GM18873 (cell line): ENCODE measurements around the gene SALL2.
A peak's percentile ranks its signal among the peaks of the same experiment; 100 is the strongest.

ENCODE experiments used
- ATAC-seq: cut with Tn5 transposase; IDR thresholded peaks from one replicate; pipeline ENCODE4 v1.9.1; 2021; ENCODE audit warnings: mild to moderate bottlenecking, moderate library complexity, moderate number of reproducible peaks; ENCODE audit not compliant: unreplicated experiment, low FRiP score

Gene SALL2

GRCh38 chr14:21528381-21529348 lies 2.5 kb upstream of the SALL2 start:
- no peak for ATAC-seq

GRCh38 chr14:21527318-21527679 lies 1.2 kb upstream of the SALL2 start:
- ATAC-seq = no peak

GRCh38 chr14:21526672-21527317 lies 649 bp upstream of the SALL2 start:
- no peak for ATAC-seq

DNA sequence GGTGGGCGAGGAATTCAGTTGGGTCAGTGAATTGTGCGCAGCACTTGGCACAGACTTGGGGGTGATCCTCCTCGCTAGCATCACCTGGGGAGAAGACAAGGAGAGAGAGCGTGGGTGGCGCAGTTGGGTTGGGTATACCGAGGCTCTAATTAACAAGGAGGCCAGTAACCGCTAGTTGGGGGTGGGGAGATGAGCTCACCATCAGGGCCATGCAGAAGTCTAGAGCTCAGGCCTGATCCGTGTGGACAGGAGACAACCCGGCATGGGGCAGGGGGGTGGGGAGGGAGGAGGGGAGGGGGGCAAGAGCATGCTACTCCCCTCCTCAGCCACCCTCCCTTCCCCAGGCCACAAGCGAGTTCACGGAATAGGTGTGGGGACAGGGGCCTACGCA lies 580 bp downstream of the SALL2 start:
- no peak for ATAC-seq

GRCh38 chr14:21524575-21525490 lies 1.3 kb downstream of the SALL2 start:
- no peak for ATAC-seq

- ATAC-seq = no peak
These were observed 2.9 kb downstream of the SALL2 start for GRCh38 chr14:21523203-21523602.

DNA sequence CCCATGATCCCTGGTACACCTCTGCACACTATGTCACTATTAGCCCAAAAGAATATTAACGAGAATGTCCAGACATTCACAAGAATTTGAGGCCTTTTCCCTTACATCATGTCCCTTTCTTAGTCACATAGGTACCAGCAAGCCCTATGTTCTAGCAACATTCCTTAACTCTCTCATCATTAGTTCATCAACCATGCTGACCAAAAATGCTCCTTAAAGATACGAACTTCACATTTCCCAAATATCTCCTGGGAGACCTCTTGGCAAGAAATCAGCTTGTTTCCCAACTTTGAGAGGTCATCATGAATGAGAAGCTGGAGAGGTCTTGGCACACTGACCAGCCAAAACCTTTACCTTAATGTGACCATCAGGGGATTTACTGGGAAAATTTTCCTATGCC lies 4.6 kb downstream of the SALL2 start:
- no peak for ATAC-seq

DNA sequence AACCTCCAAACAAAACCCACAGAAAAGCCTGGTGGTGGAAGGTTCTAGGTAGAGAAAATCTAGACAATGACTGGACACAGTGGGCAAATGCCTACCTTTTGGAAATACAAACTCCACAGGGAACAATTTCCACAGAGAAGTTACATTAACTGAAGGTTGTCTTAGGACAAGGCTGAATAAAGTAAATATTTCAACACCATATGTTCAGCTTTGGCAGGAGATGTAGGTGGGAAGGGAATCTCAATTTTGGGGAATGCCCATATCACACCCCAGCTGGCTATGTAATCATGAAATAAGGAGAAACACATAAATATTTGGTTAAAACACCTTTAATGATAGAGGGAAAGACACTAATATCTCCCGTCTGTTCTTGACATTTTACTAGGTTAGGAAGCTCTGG lies 5.4 kb downstream of the SALL2 start:
- ATAC-seq = no peak

DNA sequence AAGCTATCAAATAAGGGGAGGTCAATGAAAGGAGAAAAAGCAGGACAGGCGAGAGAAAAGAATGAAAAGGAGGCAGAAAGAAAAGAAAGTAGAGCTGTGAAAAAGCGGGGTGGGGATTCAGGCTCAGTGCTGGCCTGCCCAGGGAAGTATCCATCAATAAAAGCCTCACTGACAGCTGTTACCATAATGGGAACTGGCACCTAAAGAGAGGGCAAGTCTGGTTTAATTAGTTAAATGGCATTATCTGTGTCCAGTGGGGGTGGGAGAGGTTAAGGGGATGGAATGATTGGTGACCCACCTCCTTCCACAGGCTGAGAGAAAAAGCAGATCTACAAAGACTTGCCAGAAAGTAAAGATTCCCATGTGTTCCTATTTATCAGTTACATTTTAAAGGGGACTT lies 7.4 kb downstream of the SALL2 start:
- ATAC-seq = no peak

GRCh38 chr14:21514341-21514740 lies 11.8 kb downstream of the SALL2 start:
- no peak for ATAC-seq

DNA sequence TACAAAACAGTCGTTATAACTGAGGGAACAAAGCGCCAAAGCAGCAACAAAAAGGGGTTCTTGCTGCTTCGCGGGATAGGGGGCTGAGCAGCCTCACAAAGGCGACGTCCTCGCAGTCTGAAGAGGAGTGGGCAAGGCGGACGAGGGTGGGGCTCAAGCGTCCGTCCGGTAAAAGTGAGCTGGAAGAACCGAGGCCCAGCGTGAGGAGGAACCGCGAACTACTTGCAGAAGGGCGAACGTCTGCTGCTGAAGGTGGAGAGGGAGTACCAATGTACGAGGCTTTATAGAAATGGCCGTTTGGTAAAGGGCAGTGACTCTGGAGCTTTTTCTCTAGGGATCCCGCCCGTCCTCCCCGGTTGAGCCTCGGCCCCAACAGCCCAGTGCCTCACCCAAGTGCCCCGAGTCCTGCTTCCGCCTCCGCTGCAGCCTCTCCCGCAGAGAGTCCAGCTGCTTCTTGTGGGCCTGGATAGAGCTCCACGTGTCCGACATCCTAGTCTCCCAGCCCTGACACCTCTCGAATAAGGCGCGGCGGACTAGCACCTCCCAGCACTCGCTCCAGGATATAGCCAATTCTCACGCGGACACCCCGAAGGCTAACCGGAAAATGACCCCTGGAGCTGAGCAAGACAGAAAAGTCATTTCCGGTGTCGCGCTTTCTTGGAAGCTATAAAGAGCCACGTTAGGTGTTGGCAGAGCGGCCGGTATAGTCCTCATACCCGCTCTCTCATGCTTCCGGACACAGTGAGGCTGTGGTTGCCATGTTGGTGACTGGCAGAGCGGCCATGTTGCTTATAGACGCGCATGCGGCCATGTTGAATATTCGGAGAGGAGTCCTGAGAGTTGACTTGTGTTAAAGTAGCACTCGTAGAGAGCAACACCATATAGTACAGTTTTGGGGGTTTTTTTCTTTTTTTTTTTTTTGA lies 15.2 kb downstream of the SALL2 start, which contains the start of gene METTL3:
METTL3 (minus strand) TSS at position 606 of the 923 bp plus-strand sequence; CDS start at position 489, 117 bp downstream.
- ATAC-seq = peak; percentile 97

- no peak for ATAC-seq
These were observed 16.6 kb downstream of the SALL2 start for GRCh38 chr14:21509432-21510143.

DNA sequence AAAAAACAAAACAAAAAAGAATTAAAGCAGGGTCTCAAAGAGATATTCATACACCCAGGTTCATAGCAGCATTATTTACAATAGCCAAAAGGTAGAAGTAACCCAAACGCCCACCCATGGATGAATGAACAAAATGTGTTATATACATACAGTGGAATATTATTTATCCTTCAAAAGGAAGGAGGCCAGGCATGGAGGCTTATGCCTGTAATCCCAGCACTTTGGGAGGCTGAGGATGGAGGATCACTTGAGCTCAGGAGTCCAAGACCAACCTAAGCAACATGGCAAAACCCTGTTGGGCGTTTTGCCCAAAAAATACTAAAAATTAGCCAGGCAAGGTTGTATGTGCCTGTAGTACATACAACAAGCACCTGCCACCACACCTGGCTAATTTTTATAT lies 19.6 kb downstream of the SALL2 start:
- ATAC-seq = no peak

DNA sequence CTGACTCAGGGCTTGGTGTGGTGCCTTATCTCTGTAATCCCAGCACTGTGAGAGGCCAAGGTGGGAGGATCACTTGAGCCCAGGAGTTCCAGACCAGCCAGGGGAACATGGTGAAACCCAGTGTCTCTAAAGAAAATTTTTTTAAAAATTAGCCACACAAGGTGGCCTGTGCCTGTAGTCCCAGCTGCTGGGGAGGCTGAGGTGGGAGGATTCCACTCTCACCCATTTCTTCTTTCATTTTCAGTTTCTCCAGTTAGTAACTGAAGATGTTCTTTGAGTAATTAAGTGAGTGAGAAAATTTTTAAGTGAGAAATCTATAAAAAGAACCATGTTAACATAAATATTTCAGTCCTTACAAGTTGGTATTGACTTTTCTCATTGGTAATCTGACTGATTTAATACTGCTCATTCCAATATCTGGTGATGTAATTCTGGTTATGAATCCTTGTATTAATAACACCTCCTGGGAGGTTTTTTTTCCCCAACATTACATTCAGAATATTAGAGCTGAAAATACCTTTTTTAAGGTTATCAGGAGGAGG lies 21.1 kb downstream of the SALL2 start:
- peak; percentile 78 for ATAC-seq

- ATAC-seq = no peak
These were observed 22.8 kb downstream of the SALL2 start for GRCh38 chr14:21503376-21503775.

- no peak for ATAC-seq
These were observed 24.6 kb downstream of the SALL2 start for GRCh38 chr14:21501568-21501967.

GRCh38 chr14:21498540-21499526 lies 27.3 kb downstream of the SALL2 start:
- ATAC-seq = no peak

DNA sequence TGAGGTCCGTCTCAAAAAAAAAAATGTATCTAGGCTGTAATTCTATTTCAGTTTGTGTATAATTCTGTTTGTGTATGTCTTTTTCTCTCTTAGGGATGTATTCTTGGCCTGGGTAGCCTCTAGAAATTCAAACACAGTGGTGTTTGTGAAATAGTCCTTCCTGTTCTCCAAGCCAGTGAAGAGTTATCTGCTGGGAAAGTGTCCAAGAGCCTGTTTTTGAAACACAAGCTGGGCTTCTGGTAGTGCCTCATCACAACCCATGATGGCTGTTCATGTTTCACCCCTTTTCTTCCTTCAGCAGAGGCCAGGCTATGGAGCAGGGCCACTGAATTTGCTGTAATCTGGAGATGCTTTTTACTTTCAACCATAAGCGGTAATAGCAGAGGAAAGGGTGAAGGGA lies 29.7 kb downstream of the SALL2 start:
- ATAC-seq = no peak
